Neural crest cell (in vitro differentiated cells): Measurements from ENCODE around the gene ERMAP. TPM values are rescaled to one million over a fixed set of nuclear protein-coding genes. Genes with fewer than 3 reads are reported as not detected.

Experiments used
- DNase-seq: peaks from one replicate; pipeline ENCODE4 v3.0.0; 2021; ENCODE audit warnings: low read depth, mixed read lengths, low spot score
- H3K27ac Mint-ChIP-seq: one replicate; pipeline ENCODE4 v1.8.0; 2021; ENCODE audit warnings: mild to moderate bottlenecking, mixed read lengths; ENCODE audit not compliant: unreplicated experiment
- H3K27me3 Mint-ChIP-seq: 2 replicates; pipeline ENCODE4 v1.8.0; 2021; ENCODE audit warnings: low read depth, mild to moderate bottlenecking, mixed read lengths
- H3K36me3 Mint-ChIP-seq: 2 replicates; pipeline ENCODE4 v1.8.0; 2021; ENCODE audit warnings: low read depth, mild to moderate bottlenecking, mixed read lengths
- H3K4me1 Mint-ChIP-seq: 2 replicates; pipeline ENCODE4 v1.8.0; 2021; ENCODE audit warnings: mixed read lengths
- H3K4me3 Mint-ChIP-seq: one replicate; pipeline ENCODE4 v1.8.0; 2021; ENCODE audit warnings: mild to moderate bottlenecking, mixed read lengths
- H3K9me3 Mint-ChIP-seq: 2 replicates; pipeline ENCODE4 v1.8.0; 2021; ENCODE audit warnings: mixed read lengths
- total RNA-seq: library from RNA; stranded (reverse); gene quantifications from 2 replicates; pipeline ENCODE4 v1.2.1, GENCODE V29; 2021
- TF ChIP-seq, protein P1 (sequence below): fragments of 200-600 bp; sonication (generic); conservative IDR thresholded peaks from 2 replicates; pipeline ENCODE4 v1.5.0; 2021; ENCODE audit warnings: antibody characterized with exemption, mild to moderate bottlenecking

ERMAP gene
- total RNA-seq, 1 donor from 2014 or later: 8.8 TPM

DNA sequence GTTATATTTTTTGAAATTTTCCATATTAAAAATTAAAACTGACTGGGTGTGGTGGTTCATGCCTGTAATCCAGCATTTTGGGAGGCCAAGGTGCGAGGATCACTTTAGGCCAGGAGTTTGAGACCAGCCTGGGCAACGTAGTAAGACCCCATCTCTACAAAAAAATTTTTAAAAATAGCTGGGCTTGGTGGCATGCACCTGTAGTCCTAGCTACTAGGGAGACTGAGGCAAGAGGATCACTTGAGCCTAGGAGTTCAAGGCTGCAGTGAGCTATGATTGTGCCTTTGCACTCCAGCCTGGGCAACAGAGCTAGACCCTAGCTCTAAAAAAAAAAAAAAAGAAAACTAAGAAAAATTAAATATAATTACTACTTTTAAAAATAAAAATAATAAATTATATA lies 4.8 kb downstream of the ERMAP start:
- TF ChIP-seq, protein P1, sequence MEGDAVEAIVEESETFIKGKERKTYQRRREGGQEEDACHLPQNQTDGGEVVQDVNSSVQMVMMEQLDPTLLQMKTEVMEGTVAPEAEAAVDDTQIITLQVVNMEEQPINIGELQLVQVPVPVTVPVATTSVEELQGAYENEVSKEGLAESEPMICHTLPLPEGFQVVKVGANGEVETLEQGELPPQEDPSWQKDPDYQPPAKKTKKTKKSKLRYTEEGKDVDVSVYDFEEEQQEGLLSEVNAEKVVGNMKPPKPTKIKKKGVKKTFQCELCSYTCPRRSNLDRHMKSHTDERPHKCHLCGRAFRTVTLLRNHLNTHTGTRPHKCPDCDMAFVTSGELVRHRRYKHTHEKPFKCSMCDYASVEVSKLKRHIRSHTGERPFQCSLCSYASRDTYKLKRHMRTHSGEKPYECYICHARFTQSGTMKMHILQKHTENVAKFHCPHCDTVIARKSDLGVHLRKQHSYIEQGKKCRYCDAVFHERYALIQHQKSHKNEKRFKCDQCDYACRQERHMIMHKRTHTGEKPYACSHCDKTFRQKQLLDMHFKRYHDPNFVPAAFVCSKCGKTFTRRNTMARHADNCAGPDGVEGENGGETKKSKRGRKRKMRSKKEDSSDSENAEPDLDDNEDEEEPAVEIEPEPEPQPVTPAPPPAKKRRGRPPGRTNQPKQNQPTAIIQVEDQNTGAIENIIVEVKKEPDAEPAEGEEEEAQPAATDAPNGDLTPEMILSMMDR: no peak
- H3K4me3 Mint-ChIP-seq: no peak overlapping the region
- DNase-seq: no peak
- no peak overlapping the region for H3K27ac Mint-ChIP-seq
- no peaks in the 10 kb centered on the region for H3K36me3 Mint-ChIP-seq
- H3K27me3 Mint-ChIP-seq: no peaks in the 10 kb centered on the region
- H3K4me1 Mint-ChIP-seq: peaks cover 34% of the 10 kb centered on the region
- H3K9me3 Mint-ChIP-seq: no peaks in the 10 kb centered on the region

DNA sequence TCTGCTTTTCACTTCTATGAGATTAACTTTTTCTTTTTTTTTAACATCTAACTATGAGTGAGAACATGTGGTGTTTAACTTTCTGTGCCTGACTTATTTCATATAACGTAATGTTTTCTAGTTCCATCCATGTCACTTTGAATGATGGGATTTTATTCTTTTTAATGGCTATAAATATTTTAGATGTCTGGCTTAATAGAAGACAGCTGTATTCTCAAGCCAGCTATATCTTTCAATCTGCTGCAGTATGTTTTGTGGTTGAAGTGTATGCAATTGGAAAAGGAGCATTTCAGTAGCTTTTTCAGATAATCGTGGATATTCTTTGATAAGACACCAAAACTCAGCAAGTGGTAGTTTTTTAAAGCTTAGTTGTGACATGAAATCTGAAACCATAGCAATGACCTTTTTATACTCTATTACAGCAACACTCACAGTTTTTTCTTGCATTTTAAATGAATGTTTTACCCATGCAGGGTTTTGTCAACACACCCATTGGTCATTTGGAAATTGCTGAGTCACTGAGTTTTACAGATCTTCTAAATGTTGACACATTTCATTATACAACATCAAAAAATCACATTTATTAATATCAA lies 6.0 kb downstream of the ERMAP start:
- Mint-ChIP-seq H3K9me3 (no peaks in the 10 kb centered on the region), H3K27me3 (no peaks in the 10 kb centered on the region), H3K36me3 (no peaks in the 10 kb centered on the region)

DNA sequence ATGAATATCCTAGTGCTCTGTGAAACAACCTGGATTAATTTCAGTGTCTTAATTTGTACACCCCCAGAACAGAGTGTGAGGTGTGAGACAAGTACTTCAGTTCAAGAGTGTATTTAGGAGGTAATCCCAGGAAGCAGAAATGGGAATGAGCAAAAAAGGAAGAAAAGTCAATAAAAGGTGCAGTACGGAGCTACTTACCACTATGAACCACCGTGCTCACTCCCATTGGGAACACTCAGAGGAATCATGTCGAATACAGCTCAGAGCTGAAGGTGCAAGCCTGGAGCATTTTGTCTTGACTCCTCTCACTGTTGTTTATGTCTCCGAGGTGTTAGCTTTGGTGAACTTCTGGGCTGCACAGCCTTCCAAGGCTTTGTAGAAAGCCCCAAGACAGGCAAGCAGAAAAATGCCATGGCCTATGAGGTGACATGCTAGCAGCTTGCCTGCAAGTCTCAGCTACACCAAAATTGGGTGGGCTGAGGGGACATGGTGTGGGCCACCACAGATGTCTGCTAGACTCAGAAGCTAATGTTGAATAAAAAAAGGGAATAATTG lies 7.6 kb downstream of the ERMAP start:
- H3K9me3 Mint-ChIP-seq: no peaks in the 10 kb centered on the region
- no peaks in the 10 kb centered on the region for H3K36me3 Mint-ChIP-seq
- DNase-seq: no peak
- peaks cover 28% of the 10 kb centered on the region for H3K4me1 Mint-ChIP-seq
- no peak overlapping the region for H3K27ac Mint-ChIP-seq
- no peaks in the 10 kb centered on the region for H3K27me3 Mint-ChIP-seq
- no peak overlapping the region for H3K4me3 Mint-ChIP-seq
- TF ChIP-seq, protein P1: no peak

More for the DNA sequence above, 6.0 kb downstream of the ERMAP start:
- no peak overlapping the region for H3K27ac Mint-ChIP-seq
- TF ChIP-seq, protein P1: no peak
- no peak for DNase-seq
- peaks cover 27% of the 10 kb centered on the region for H3K4me1 Mint-ChIP-seq
- H3K4me3 Mint-ChIP-seq: no peak overlapping the region

- H3K9me3 Mint-ChIP-seq: no peaks in the 10 kb centered on the region
- H3K27ac Mint-ChIP-seq: no peak overlapping the region
- peaks cover 35% of the 10 kb centered on the region for H3K4me1 Mint-ChIP-seq
- TF ChIP-seq, protein P1: no peak
- no peaks in the 10 kb centered on the region for H3K36me3 Mint-ChIP-seq
- H3K4me3 Mint-ChIP-seq: no peak overlapping the region
- no peak for DNase-seq
- H3K27me3 Mint-ChIP-seq: no peaks in the 10 kb centered on the region
Measured at GRCh38 chr1:42825036-42825851, 8.3 kb downstream of the ERMAP start.

DNA sequence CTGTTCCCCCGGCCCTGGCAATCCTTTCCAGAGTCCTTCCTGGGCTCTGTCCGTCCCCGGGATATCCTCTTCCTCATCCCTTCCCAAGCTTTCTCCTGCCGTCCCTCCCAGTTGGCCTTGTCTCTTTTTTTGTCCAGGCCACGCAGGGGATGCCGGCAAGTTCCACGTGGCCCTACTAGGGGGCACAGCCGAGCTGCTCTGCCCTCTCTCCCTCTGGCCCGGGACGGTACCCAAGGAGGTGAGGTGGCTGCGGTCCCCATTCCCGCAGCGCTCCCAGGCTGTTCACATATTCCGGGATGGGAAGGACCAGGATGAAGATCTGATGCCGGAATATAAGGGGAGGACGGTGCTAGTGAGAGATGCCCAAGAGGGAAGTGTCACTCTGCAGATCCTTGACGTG lies 13.7 kb downstream of the ERMAP start:
- TF ChIP-seq, protein P1: no peak
- Mint-ChIP-seq H3K36me3 (no peaks in the 10 kb centered on the region), H3K27ac (no peak overlapping the region), H3K27me3 (no peaks in the 10 kb centered on the region), H3K4me1 (peaks cover 18% of the 10 kb centered on the region), H3K4me3 (no peak overlapping the region), H3K9me3 (no peaks in the 10 kb centered on the region)
- no peak for DNase-seq
